Fibroblast of the aortic adventitia (primary cell): Measurements from ENCODE around the gene OR8D2. TPM values are rescaled to one million over a fixed set of nuclear protein-coding genes. Genes with fewer than 3 reads are reported as not detected.
A peak's percentile ranks its signal among the peaks of the same experiment; 100 is the strongest.

ENCODE experiments used
- DNase-seq: peaks from one replicate; pipeline ENCODE4 v3.0.0-alpha.2; 2010; ENCODE audit warnings: low read depth
- H3K4me3 ChIP-seq: 2 replicates; pipeline ENCODE4 v1.5.1; 2011; ENCODE audit warnings: low read depth, mild to moderate bottlenecking, control low read depth, low read length, moderate library complexity
- CTCF ChIP-seq: IDR thresholded peaks from 2 replicates; pipeline ENCODE4 v1.5.1; 2011; ENCODE audit warnings: mild to moderate bottlenecking, low read length, control low read depth, inconsistent platforms; ENCODE audit not compliant: insufficient read depth
- total RNA-seq: library from RNA; depleted of rRNA; stranded (reverse); fragments of >200 nt; gene quantifications from 2 replicates; pipeline ENCODE4 v1.2.3, GENCODE V29; 2012; ENCODE audit warnings: low replicate concordance

Gene OR8D2
- total RNA-seq, 1 donor = not detected

GRCh38 chr11:124331873-124332272 is 11.9 kb upstream of the OR8D2 start:
- H3K4me3 ChIP-seq = no peak overlapping the region
- DNase-seq = no peak
- TF ChIP-seq CTCF = no peak

GRCh38 chr11:124329787-124330478 is 9.9 kb upstream of the OR8D2 start:
- DNase-seq = peak; percentile 25
- H3K4me3 ChIP-seq = no peak overlapping the region
- TF ChIP-seq CTCF = no peak

- no peak for DNase-seq
- no peak for TF ChIP-seq CTCF
- no peak overlapping the region for H3K4me3 ChIP-seq
Measured at GRCh38 chr11:124327775-124328174, 7.8 kb upstream of the OR8D2 start.

GRCh38 chr11:124322356-124322755 is 2.4 kb upstream of the OR8D2 start:
- no peak for DNase-seq
- H3K4me3 ChIP-seq = no peak overlapping the region
- no peak for TF ChIP-seq CTCF

GRCh38 chr11:124315052-124315451 is 4.9 kb downstream of the OR8D2 start:
- H3K4me3 ChIP-seq = no peak overlapping the region
- TF ChIP-seq CTCF = no peak
- peak; percentile 8 for DNase-seq

- DNase-seq = no peak
- no peak within 1 kb of the TSS for H3K4me3 ChIP-seq
- no peak for TF ChIP-seq CTCF
Measured at GRCh38 chr11:124313849-124314248, 6.1 kb downstream of the OR8D2 start, which contains the start of gene OR8D1. OR8D1 (minus strand) TSS chr11:124313949; CDS start chr11:124310766, 3,183 bp downstream.

- TF ChIP-seq CTCF = no peak
- DNase-seq = no peak
- no peak overlapping the region for H3K4me3 ChIP-seq
Measured at GRCh38 chr11:124313131-124313530, 6.9 kb downstream of the OR8D2 start.
